Vagina (tissue), 2 donors: Measurements from ENCODE around the gene DDX39B.

Source experiments
- CTCF ChIP-seq, 3 experiments: fragments of 450-650 bp in 2 of 3; fragments of 200-600 bp in 1 of 3; sonication (generic) in 1 of 3; IDR thresholded peaks; one replicate each; pipeline ENCODE4 v1.5.1; 2017 to 2019; ENCODE audit warnings: antibody characterized with exemption in 3 of 3, mild to moderate bottlenecking in 2 of 3, moderate library complexity in 2 of 3
- POLR2AphosphoS5 ChIP-seq, 2 donors: sonication (generic); formaldehyde crosslinking; IDR thresholded peaks; one replicate each; pipeline ENCODE4 v1.9.0; 2017; ENCODE audit warnings: antibody characterized with exemption in 2 of 2, mild to moderate bottlenecking in 2 of 2, low read depth in 1 of 2; ENCODE audit not compliant: insufficient read depth in 1 of 2

- no peak for TF ChIP-seq CTCF (IDR thresholded peaks at IDR 0.05)
- no peak for TF ChIP-seq POLR2AphosphoS5 (IDR thresholded peaks at IDR 0.05; ENCODE audit: insufficient read depth in 1 of 2, low read depth in 1 of 2)
Measured at GRCh38 chr6:31480574-31480973, 61.2 kb downstream of the DDX39B start.
